Neural progenitor cell (in vitro differentiated cells): ENCODE measurements around the gene THRB. TPM values are rescaled to one million over a fixed set of nuclear protein-coding genes. Genes with fewer than 3 reads are reported as not detected.

Experiments used
- DNase-seq: peaks from one replicate; pipeline ENCODE4 v3.0.0-alpha.2; 2016; ENCODE audit warnings: low spot score
- H2AFZ ChIP-seq: fragments of 200-600 bp; sonication (generic); replicated peaks from 2 replicates; pipeline ENCODE4 v1.6.1; 2016; ENCODE audit warnings: antibody characterized with exemption
- H3F3A ChIP-seq: fragments of 200-600 bp; sonication (generic); 2 replicates; pipeline ENCODE4 v1.6.1; 2016; ENCODE audit warnings: antibody characterized with exemption, low read depth
- H3K27ac ChIP-seq: fragments of 200-600 bp; sonication (generic); 2 replicates; pipeline ENCODE4 v1.5.1; 2016; ENCODE audit warnings: mild to moderate bottlenecking
- H3K27me3 ChIP-seq: fragments of 200-600 bp; sonication (generic); 2 replicates; pipeline ENCODE4 v1.6.1; 2016; ENCODE audit warnings: mild to moderate bottlenecking, moderate library complexity
- H3K36me3 ChIP-seq: fragments of 200-600 bp; sonication (generic); 2 replicates; pipeline ENCODE4 v1.5.1; 2016
- H3K4me1 ChIP-seq: fragments of 200-600 bp; sonication (generic); 2 replicates; pipeline ENCODE4 v1.6.1; 2016; ENCODE audit warnings: mixed run types
- H3K4me2 ChIP-seq: fragments of 200-600 bp; sonication (generic); 2 replicates; pipeline ENCODE4 v1.6.1; 2016
- H3K4me3 ChIP-seq: fragments of 200-600 bp; sonication (generic); 2 replicates; pipeline ENCODE4 v1.5.1; 2016
- H3K79me2 ChIP-seq: fragments of 200-600 bp; sonication (generic); 2 replicates; pipeline ENCODE4 v1.6.1; 2016; ENCODE audit warnings: low read depth
- H3K9ac ChIP-seq: fragments of 200-600 bp; sonication (generic); 2 replicates; pipeline ENCODE4 v1.6.1; 2016
- H3K9me3 ChIP-seq: fragments of 200-600 bp; sonication (generic); 2 replicates; pipeline ENCODE4 v1.5.1; 2016; ENCODE audit warnings: low read depth
- H4K20me1 ChIP-seq: fragments of 200-600 bp; sonication (generic); 2 replicates; pipeline ENCODE4 v1.6.1; 2016; ENCODE audit warnings: low read depth
- H3K27ac Mint-ChIP-seq: 3 replicates; pipeline ENCODE4 v1.8.0; 2021; ENCODE audit warnings: mixed read lengths
- H3K27me3 Mint-ChIP-seq: 2 replicates; pipeline ENCODE4 v1.8.0; 2022; ENCODE audit warnings: low read depth, mild to moderate bottlenecking, inconsistent platforms, moderate library complexity, mixed read lengths; ENCODE audit not compliant: insufficient read depth
- H3K36me3 Mint-ChIP-seq: 3 replicates; pipeline ENCODE4 v1.8.0; 2021; ENCODE audit warnings: mixed read lengths
- H3K4me1 Mint-ChIP-seq: 3 replicates; pipeline ENCODE4 v1.8.0; 2021; ENCODE audit warnings: mixed read lengths
- H3K4me3 Mint-ChIP-seq: 3 replicates; pipeline ENCODE4 v1.8.0; 2021; ENCODE audit warnings: mild to moderate bottlenecking, moderate library complexity, mixed read lengths
- H3K9me3 Mint-ChIP-seq: 3 replicates; pipeline ENCODE4 v1.8.0; 2020; ENCODE audit warnings: mixed read lengths
- CTCF ChIP-seq: fragments of 200-600 bp; sonication (generic); IDR thresholded peaks from 2 replicates; pipeline ENCODE4 v1.5.1; 2017; ENCODE audit warnings: antibody characterized with exemption, mild to moderate bottlenecking
- EZH2 ChIP-seq: fragments of 200-600 bp; sonication (generic); IDR thresholded peaks from 2 replicates; pipeline ENCODE4 v1.6.1; 2017; ENCODE audit warnings: antibody characterized with exemption, mild to moderate bottlenecking, moderate library complexity
- EZH2phosphoT487 ChIP-seq: fragments of 200-600 bp; sonication (generic); IDR thresholded peaks from 2 replicates; pipeline ENCODE4 v1.6.1; 2017; ENCODE audit warnings: antibody characterized with exemption
- total RNA-seq: library from RNA; depleted of rRNA; stranded (reverse); fragments of >200 nt; gene quantifications from 2 replicates; pipeline ENCODE4 v1.2.3, GENCODE V29; 2015; ENCODE audit warnings: low replicate concordance

The THRB gene
- total RNA-seq, 1 donor from 2014 or later, result 1.2 TPM

- Histone ChIP-seq H3K27ac (no peak overlapping the region), H4K20me1 (no peaks in the 10 kb centered on the region), H3K9ac (no peak overlapping the region), H3K27me3 (no peaks in the 10 kb centered on the region), H3K36me3 (no peaks in the 10 kb centered on the region), H3K4me2 (no peak overlapping the region), H3F3A (no peaks in the 10 kb centered on the region), H2AFZ (peak overlapping the region; percentile 16), H3K9me3 (no peaks in the 10 kb centered on the region), H3K79me2 (no peaks in the 10 kb centered on the region), H3K4me1 (no peaks in the 10 kb centered on the region), H3K4me3 (no peak overlapping the region)
- H3K9me3 Mint-ChIP-seq, result no peaks in the 10 kb centered on the region
- H3K4me1 Mint-ChIP-seq, result no peaks in the 10 kb centered on the region
- H3K36me3 Mint-ChIP-seq, result no peaks in the 10 kb centered on the region
- peaks cover 3% of the 10 kb centered on the region for H3K27me3 Mint-ChIP-seq
- no peak overlapping the region for H3K4me3 Mint-ChIP-seq
- H3K27ac Mint-ChIP-seq, result no peak overlapping the region
- DNase-seq, result no peak
- TF ChIP-seq EZH2 (no peak), EZH2phosphoT487 (no peak), CTCF (no peak)
These were observed 302.1 kb downstream of the THRB start for GRCh38 chr3:24192469-24193056.

- no peaks in the 10 kb centered on the region for H3K79me2 ChIP-seq
- H3K9me3 ChIP-seq, result no peaks in the 10 kb centered on the region
- no peak overlapping the region for H3K4me3 ChIP-seq
- no peaks in the 10 kb centered on the region for H3K4me1 Mint-ChIP-seq
- no peak overlapping the region for H3K27ac Mint-ChIP-seq
- no peak overlapping the region for H3K4me3 Mint-ChIP-seq
- no peaks in the 10 kb centered on the region for H3K27me3 ChIP-seq
- H3F3A ChIP-seq, result no peaks in the 10 kb centered on the region
- H3K4me1 ChIP-seq, result no peaks in the 10 kb centered on the region
- no peak for DNase-seq
- H2AFZ ChIP-seq, result peak overlapping the region; percentile 16
- peaks cover 3% of the 10 kb centered on the region for H3K27me3 Mint-ChIP-seq
- H3K36me3 Mint-ChIP-seq, result no peaks in the 10 kb centered on the region
- no peak overlapping the region for H3K4me2 ChIP-seq
- H3K27ac ChIP-seq, result no peak overlapping the region
- no peaks in the 10 kb centered on the region for H3K9me3 Mint-ChIP-seq
- no peak overlapping the region for H3K9ac ChIP-seq
- TF ChIP-seq CTCF (no peak), EZH2 (no peak), EZH2phosphoT487 (no peak)
- no peaks in the 10 kb centered on the region for H4K20me1 ChIP-seq
- H3K36me3 ChIP-seq, result no peaks in the 10 kb centered on the region
These were observed 302.7 kb downstream of the THRB start for GRCh38 chr3:24191801-24192403.

GRCh38 chr3:24190256-24190655 is 304.4 kb downstream of the THRB start:
- H3K4me3 Mint-ChIP-seq, result no peak overlapping the region
- H3K36me3 ChIP-seq, result no peaks in the 10 kb centered on the region
- no peaks in the 10 kb centered on the region for H4K20me1 ChIP-seq
- H2AFZ ChIP-seq, result no peak overlapping the region
- TF ChIP-seq EZH2 (no peak), EZH2phosphoT487 (no peak), CTCF (no peak)
- no peak for DNase-seq
- H3K27ac Mint-ChIP-seq, result no peak overlapping the region
- H3K27me3 ChIP-seq, result no peaks in the 10 kb centered on the region
- H3K27ac ChIP-seq, result no peak overlapping the region
- H3K4me2 ChIP-seq, result no peak overlapping the region
- no peaks in the 10 kb centered on the region for H3K36me3 Mint-ChIP-seq
- no peaks in the 10 kb centered on the region for H3K27me3 Mint-ChIP-seq
- H3F3A ChIP-seq, result no peaks in the 10 kb centered on the region
- H3K4me3 ChIP-seq, result no peak overlapping the region
- H3K9ac ChIP-seq, result no peak overlapping the region
- H3K4me1 ChIP-seq, result no peaks in the 10 kb centered on the region
- no peaks in the 10 kb centered on the region for H3K4me1 Mint-ChIP-seq
- no peaks in the 10 kb centered on the region for H3K79me2 ChIP-seq
- no peaks in the 10 kb centered on the region for H3K9me3 ChIP-seq
- no peaks in the 10 kb centered on the region for H3K9me3 Mint-ChIP-seq
